Gastrocnemius medialis (tissue), 4 donors: Measurements from ENCODE around the gene PRKCH.

ENCODE experiments used
- CTCF ChIP-seq, 5 experiments: fragments of 450-650 bp in 3 of 5; fragments of 200-600 bp in 2 of 5; sonication (generic) in 2 of 5; IDR thresholded peaks in 4 of 5; conservative IDR thresholded peaks in 1 of 5; 1 replicate in 4 of 5; 2 replicates in 1 of 5; pipeline ENCODE4 v1.5.1; 2016 to 2019; ENCODE audit warnings: antibody characterized with exemption in 5 of 5, mild to moderate bottlenecking in 3 of 5, moderate library complexity in 3 of 5
- POLR2A ChIP-seq, 2 donors: fragments of 450-650 bp; IDR thresholded peaks; one replicate each; pipeline ENCODE4 v1.6.1; 2017; ENCODE audit warnings: antibody characterized with exemption in 2 of 2, mild to moderate bottlenecking in 2 of 2, moderate library complexity in 2 of 2

GRCh38 chr14:61561104-61561503, 239.7 kb downstream of the PRKCH start:
- TF ChIP-seq CTCF (IDR thresholded peaks at IDR 0.05 in 4 of 5, conservative IDR thresholded peaks at IDR 0.05 in 1 of 5) (no peak), POLR2A (IDR thresholded peaks at IDR 0.05) (no peak)
